SK-N-SH (cell line): Measurements from ENCODE around the gene ODAD3. TPM values are rescaled to one million over a fixed set of nuclear protein-coding genes. Genes with fewer than 3 reads are reported as not detected.

Experiments used
- CTCF ChIA-PET: fragments of 300-600, 350-600 bp; formaldehyde crosslinking; extraction: SDS; loops from one replicate; lab custom pipeline; 2021; lab: Yijun Ruan, JAX
- POLR2A ChIA-PET: fragments of 350-600 bp; sonication (Branson Sonifier 250); formaldehyde crosslinking; extraction: SDS; loops from one replicate; lab custom pipeline; 2020; ENCODE audit warnings: antibody characterized with exemption, inconsistent platforms; lab: Yijun Ruan, JAX
- DNase-seq: peaks from one replicate; pipeline ENCODE4 v3.0.0; 2012
- H2AFZ ChIP-seq: fragments of 200-600 bp; sonication (generic); 2 replicates; pipeline ENCODE4 v1.8.1; 2016; ENCODE audit warnings: antibody characterized with exemption, mild to moderate bottlenecking, low read depth
- H3F3A ChIP-seq: fragments of 200-600 bp; sonication (generic); replicated peaks from 2 replicates; pipeline ENCODE3; 2016; ENCODE audit warnings: antibody characterized with exemption, mild to moderate bottlenecking; ENCODE audit not compliant: insufficient read depth
- H3K27ac ChIP-seq, 2 experiments: fragments of 200-500 bp in 1 of 2; fragments of 200-600 bp in 1 of 2; sonication (Bioruptor generic) in 1 of 2; sonication (generic), shearing (Covaris generic) in 1 of 2; 2 replicates each; pipeline versions ENCODE4 v1.5.1 to v1.6.1; 2014 to 2016; ENCODE audit warnings: low read depth in 2 of 2, inconsistent platforms in 1 of 2, low read length in 1 of 2, mild to moderate bottlenecking in 1 of 2, mixed read lengths in 1 of 2
- H3K27me3 ChIP-seq: fragments of 200-600 bp; sonication (generic), shearing (Covaris generic); 2 replicates; pipeline ENCODE4 v1.6.1; 2016; ENCODE audit warnings: mixed run types; ENCODE audit not compliant: insufficient read depth
- H3K36me3 ChIP-seq, 2 experiments: fragments of 200-500 bp in 1 of 2; fragments of 200-600 bp in 1 of 2; sonication (Bioruptor generic) in 1 of 2; sonication (generic) in 1 of 2; replicated peaks in 1 of 2; 2 replicates each; pipeline versions ENCODE3 to v1.5.1; 2014 to 2016; ENCODE audit warnings: low read length in 1 of 2, mild to moderate bottlenecking in 1 of 2; ENCODE audit not compliant: insufficient read depth in 2 of 2, control insufficient read depth in 1 of 2
- H3K4me1 ChIP-seq, 2 experiments: fragments of 200-500 bp in 1 of 2; fragments of 200-600 bp in 1 of 2; sonication (Bioruptor generic) in 1 of 2; sonication (generic), shearing (Covaris generic) in 1 of 2; 2 replicates each; pipeline versions ENCODE4 v1.5.1 to v1.6.1; 2014 to 2016; ENCODE audit warnings: low read depth in 1 of 2, low read length in 1 of 2, mixed run types in 1 of 2; ENCODE audit not compliant: insufficient read depth in 2 of 2, control insufficient read depth in 1 of 2
- H3K4me2 ChIP-seq: fragments of 200-600 bp; sonication (generic), shearing (Covaris generic); 2 replicates; pipeline ENCODE4 v1.6.1; 2017; ENCODE audit warnings: mixed run types
- H3K4me3 ChIP-seq, 2 experiments: fragments of 200-500 bp in 1 of 2; fragments of 200-600 bp in 1 of 2; sonication (Bioruptor generic) in 1 of 2; sonication (generic), shearing (Covaris generic) in 1 of 2; 2 replicates each; pipeline versions ENCODE4 v1.5.1 to v1.8.1; 2014 to 2016; ENCODE audit warnings: low read depth in 2 of 2, inconsistent platforms in 1 of 2, low read length in 1 of 2, mild to moderate bottlenecking in 1 of 2, mixed read lengths in 1 of 2, moderate library complexity in 1 of 2
- H3K79me2 ChIP-seq: fragments of 200-600 bp; sonication (generic); 2 replicates; pipeline ENCODE4 v1.8.1; 2017; ENCODE audit warnings: mild to moderate bottlenecking; ENCODE audit not compliant: insufficient read depth
- H3K9ac ChIP-seq: fragments of 200-600 bp; sonication (generic); 2 replicates; pipeline ENCODE4 v1.6.1; 2017; ENCODE audit warnings: mixed run types
- H3K9me2 ChIP-seq: fragments of 200-600 bp; sonication (generic); 2 replicates; pipeline ENCODE4 v1.6.1; 2017; ENCODE audit warnings: mixed run types
- H3K9me3 ChIP-seq: fragments of 200-600 bp; sonication (generic); 2 replicates; pipeline ENCODE4 v1.6.1; 2017; ENCODE audit warnings: mixed run types, mild to moderate bottlenecking, moderate library complexity
- H4K20me1 ChIP-seq: fragments of 200-600 bp; sonication (generic); 2 replicates; pipeline ENCODE4 v1.6.1; 2017; ENCODE audit warnings: mild to moderate bottlenecking, mixed run types; ENCODE audit not compliant: insufficient read depth
- EZH2phosphoT487 ChIP-seq: fragments of 200-600 bp; sonication (generic); IDR thresholded peaks from 2 replicates; pipeline ENCODE4 v1.6.1; 2017; ENCODE audit warnings: low read depth, mixed run types, mild to moderate bottlenecking, antibody characterized with exemption, moderate library complexity, borderline replicate concordance
- FOSL2 ChIP-seq: IDR thresholded peaks from 2 replicates; pipeline ENCODE4 v1.4.0; 2012; ENCODE audit warnings: low read depth, mild to moderate bottlenecking, moderate library complexity, borderline replicate concordance
- POLR2AphosphoS5 ChIP-seq: IDR thresholded peaks from 2 replicates; pipeline ENCODE4 v1.6.1; 2012; ENCODE audit warnings: low read depth, low read length
- RCOR1 ChIP-seq: fragments of 150-350 bp; IDR thresholded peaks from 2 replicates; pipeline ENCODE4 v1.6.1; 2017; ENCODE audit warnings: antibody characterized with exemption, low read length
- WGBS: methylation state at CpG from one replicate; pipeline ENCODE4 v1.1.6; 2017; ENCODE audit warnings: low lambda C conversion rate; 5-methylcytosine and 5-hydroxymethylcytosine counted together
- polyA plus RNA-seq, 3 experiments: library from polyadenylated mRNA; depleted of rRNA; stranded (reverse); fragments of >200 nt; gene quantifications; 2 replicates each; pipeline ENCODE4 v1.2.3, GENCODE V29; 2012

Gene ODAD3
- polyA plus RNA-seq, 1 of the 3 experiments (the other 2 are of a cell fraction): 4.2 TPM

GRCh38 chr19:11451871-11452619, 17.1 kb upstream of the ODAD3 start (continued):
- TF ChIP-seq EZH2phosphoT487: no peak

- Histone ChIP-seq H3F3A (peaks cover 9% of the 10 kb centered on the region), H2AFZ (no peak overlapping the region), H3K36me3 (peaks cover 8 to 27% of the 10 kb centered on the region in 2 experiments), H3K9me2 (no peaks in the 10 kb centered on the region), H3K27me3 (no peaks in the 10 kb centered on the region), H3K4me2 (no peak overlapping the region), H4K20me1 (no peaks in the 10 kb centered on the region), H3K9ac (no peak overlapping the region), H3K79me2 (no peaks in the 10 kb centered on the region), H3K4me3 (no peak overlapping the region), H3K27ac (no peak overlapping the region), H3K4me1 (no peaks in the 10 kb centered on the region), H3K9me3 (no peaks in the 10 kb centered on the region)
- WGBS: 72% methylated on average over 10 of the region's 13 CpGs
- peak; percentile 58 for DNase-seq
- TF ChIP-seq POLR2AphosphoS5: 0 out of 2 replicates have a peak, but pooled peaks have one; percentile 5
- no peak for TF ChIP-seq RCOR1
- POLR2A ChIA-PET: interaction anchor here (1.1 kb wide), 1 partner anchor 30 kb away, joined by 4 read pairs; the partner anchor contains the start of gene ELAVL3
- CTCF ChIA-PET: interaction anchor here (0.8 to 4.2 kb wide), 7 partner anchors 10 to 71 kb away, joined by 3 to 18 read pairs (median 6); partner anchors contain the start of gene EPOR
Observed at GRCh38 chr19:11451327-11451870, 16.5 kb upstream of the ODAD3 start.

GRCh38 chr19:11450570-11451326, 15.8 kb upstream of the ODAD3 start:
- CTCF ChIA-PET: interaction anchor here (0.7 to 4.2 kb wide), 5 partner anchors 9 to 73 kb away, joined by 3 to 18 read pairs (median 4); partner anchors contain the start of gene EPOR
- H3K9me3 ChIP-seq: no peaks in the 10 kb centered on the region
- DNase-seq: peak; percentile 59

More at GRCh38 chr19:11450570-11451326, 15.8 kb upstream of the ODAD3 start:
- Histone ChIP-seq H3K27ac (no peak overlapping the region; a peak in 1 of 4 replicates), H3K4me2 (no peak overlapping the region), H3K79me2 (no peaks in the 10 kb centered on the region), H4K20me1 (no peaks in the 10 kb centered on the region), H3K4me1 (no peaks in the 10 kb centered on the region), H3K4me3 (no peak overlapping the region), H3K27me3 (no peaks in the 10 kb centered on the region), H3K36me3 (peaks cover 8 to 27% of the 10 kb centered on the region in 2 experiments), H3K9me2 (no peaks in the 10 kb centered on the region)
- WGBS: 98% methylated on average over 17 of the region's 21 CpGs
- TF ChIP-seq FOSL2 (no peak), POLR2AphosphoS5 (peak; percentile 41; the same call in 1 of the 2 replicates)
- TF ChIP-seq, all 33 proteins: peak for 1
- H2AFZ ChIP-seq: no peak overlapping the region
- peaks cover 9% of the 10 kb centered on the region for H3F3A ChIP-seq
- POLR2A ChIA-PET: interaction anchor here (0.6 to 1.1 kb wide), 2 partner anchors 30 to 121 kb away, joined by 3 to 4 read pairs; partner anchors contain the start of gene ELAVL3
- no peak overlapping the region for H3K9ac ChIP-seq
